Nephron progenitor cell (in vitro differentiated cells): ENCODE results near the gene SDHD.
A peak's percentile ranks its signal among the peaks of the same experiment; 100 is the strongest.

Source experiments
- DNase-seq: peaks from one replicate; pipeline ENCODE4 v3.0.0; 2021
- H3K27ac Mint-ChIP-seq: 2 replicates; pipeline ENCODE4 v1.8.0; 2021; ENCODE audit warnings: mild to moderate bottlenecking, moderate library complexity, mixed read lengths
- H3K27me3 Mint-ChIP-seq: 2 replicates; pipeline ENCODE4 v1.8.0; 2021; ENCODE audit warnings: mild to moderate bottlenecking, low read depth, mixed read lengths; ENCODE audit not compliant: poor library complexity
- H3K36me3 Mint-ChIP-seq: 2 replicates; pipeline ENCODE4 v1.8.0; 2021; ENCODE audit warnings: low read depth, mixed read lengths
- H3K4me1 Mint-ChIP-seq: 2 replicates; pipeline ENCODE4 v1.8.0; 2021; ENCODE audit warnings: mixed read lengths
- H3K4me3 Mint-ChIP-seq: 2 replicates; pipeline ENCODE4 v1.8.0; 2021; ENCODE audit warnings: mild to moderate bottlenecking, moderate library complexity, mixed read lengths
- H3K9me3 Mint-ChIP-seq: 2 replicates; pipeline ENCODE4 v1.8.0; 2021; ENCODE audit warnings: mild to moderate bottlenecking, moderate library complexity, mixed read lengths
- CTCF ChIP-seq: fragments of 200-600 bp; sonication (generic); IDR thresholded peaks from 2 replicates; pipeline ENCODE4 v1.5.0; 2021; ENCODE audit warnings: antibody characterized with exemption

Gene SDHD

GRCh38 chr11:112097734-112098528, 11.3 kb downstream of the SDHD start:
- Mint-ChIP-seq H3K27me3 (no peaks in the 10 kb centered on the region), H3K4me3 (no peak overlapping the region), H3K27ac (no peak overlapping the region), H3K9me3 (no peaks in the 10 kb centered on the region), H3K4me1 (no peaks in the 10 kb centered on the region), H3K36me3 (peaks cover 16% of the 10 kb centered on the region)
- no peak for TF ChIP-seq CTCF
- DNase-seq: no peak

- Mint-ChIP-seq H3K4me1 (no peaks in the 10 kb centered on the region), H3K27ac (peak overlapping the region; percentile 27), H3K27me3 (no peaks in the 10 kb centered on the region), H3K9me3 (no peaks in the 10 kb centered on the region), H3K36me3 (peaks cover 7% of the 10 kb centered on the region), H3K4me3 (no peak overlapping the region)
- TF ChIP-seq CTCF: no peak
- DNase-seq: no peak
Observed at GRCh38 chr11:112100462-112100861, 13.8 kb downstream of the SDHD start.

- Mint-ChIP-seq H3K27me3 (no peaks in the 10 kb centered on the region), H3K9me3 (no peaks in the 10 kb centered on the region), H3K36me3 (no peaks in the 10 kb centered on the region), H3K4me1 (no peaks in the 10 kb centered on the region), H3K4me3 (no peak overlapping the region), H3K27ac (no peak overlapping the region)
- TF ChIP-seq CTCF: no peak
- no peak for DNase-seq
Observed at GRCh38 chr11:112103446-112103845, 16.8 kb downstream of the SDHD start.

GRCh38 chr11:112106070-112106469, 19.4 kb downstream of the SDHD start:
- no peak for TF ChIP-seq CTCF
- no peak overlapping the region for H3K4me3 Mint-ChIP-seq
- DNase-seq: no peak
- H3K27me3 Mint-ChIP-seq: no peaks in the 10 kb centered on the region
- H3K27ac Mint-ChIP-seq: no peak overlapping the region
- H3K4me1 Mint-ChIP-seq: no peaks in the 10 kb centered on the region
- peaks cover 6% of the 10 kb centered on the region for H3K36me3 Mint-ChIP-seq
- H3K9me3 Mint-ChIP-seq: peaks cover 9% of the 10 kb centered on the region

- peaks cover 30% of the 10 kb centered on the region for H3K9me3 Mint-ChIP-seq
- no peak overlapping the region for H3K27ac Mint-ChIP-seq
- no peak overlapping the region for H3K4me3 Mint-ChIP-seq
- TF ChIP-seq CTCF: peak; percentile 61
- no peaks in the 10 kb centered on the region for H3K27me3 Mint-ChIP-seq
- peaks cover 24% of the 10 kb centered on the region for H3K36me3 Mint-ChIP-seq
- DNase-seq: peak; percentile 14
- no peaks in the 10 kb centered on the region for H3K4me1 Mint-ChIP-seq
Observed at GRCh38 chr11:112113539-112114457, 27.1 kb downstream of the SDHD start.
